ENCODE results near the gene MACF1.

Gene MACF1

GRCh38 chr1:39168301-39169080 is 36.0 kb upstream of the MACF1 start:
- TF ChIP-seq CTCF (IDR thresholded peaks at IDR 0.05; ENCODE audit: insufficient read depth, low read length, poor library complexity, severe bottlenecking): no peak
- H3K4me3 ChIP-seq (replicated peaks; ENCODE audit: low read depth, low read length): no peak overlapping the region

GRCh38 chr1:39170731-39171667 is 33.5 kb upstream of the MACF1 start:
- no peak for DNase-seq (ENCODE audit: extremely low read depth, insufficient read length)
- no peak for TF ChIP-seq CTCF (IDR thresholded peaks at IDR 0.05; ENCODE audit: insufficient read depth, low read length, poor library complexity, severe bottlenecking)
- H3K27me3 ChIP-seq (replicated peaks; ENCODE audit: control insufficient read depth, insufficient read depth, low read length): no peaks in the 10 kb centered on the region

More at GRCh38 chr1:39168301-39169080, 36.0 kb upstream of the MACF1 start:
- no peak for DNase-seq (ENCODE audit: extremely low read depth, insufficient read length)
- Histone ChIP-seq H3K36me3 (ENCODE audit: control insufficient read depth, insufficient read depth, low read length) (no peaks in the 10 kb centered on the region), H3K27me3 (replicated peaks; ENCODE audit: control insufficient read depth, insufficient read depth, low read length) (no peaks in the 10 kb centered on the region)

GRCh38 chr1:39173119-39173994 is 31.1 kb upstream of the MACF1 start:
- no peak for DNase-seq (ENCODE audit: extremely low read depth, insufficient read length)
- TF ChIP-seq CTCF (IDR thresholded peaks at IDR 0.05; ENCODE audit: insufficient read depth, low read length, poor library complexity, severe bottlenecking): no peak

More at GRCh38 chr1:39170731-39171667, 33.5 kb upstream of the MACF1 start:
- H3K4me3 ChIP-seq (replicated peaks; ENCODE audit: low read depth, low read length): no peak overlapping the region
- no peaks in the 10 kb centered on the region for H3K36me3 ChIP-seq (ENCODE audit: control insufficient read depth, insufficient read depth, low read length)

GRCh38 chr1:39173995-39174380 is 30.5 kb upstream of the MACF1 start:
- no peak for TF ChIP-seq CTCF (IDR thresholded peaks at IDR 0.05; ENCODE audit: insufficient read depth, low read length, poor library complexity, severe bottlenecking)
- no peaks in the 10 kb centered on the region for H3K27me3 ChIP-seq (replicated peaks; ENCODE audit: control insufficient read depth, insufficient read depth, low read length)
- H3K4me3 ChIP-seq (replicated peaks; ENCODE audit: low read depth, low read length): no peak overlapping the region
- DNase-seq (ENCODE audit: extremely low read depth, insufficient read length): no peak
- no peaks in the 10 kb centered on the region for H3K36me3 ChIP-seq (ENCODE audit: control insufficient read depth, insufficient read depth, low read length)

More at GRCh38 chr1:39173119-39173994, 31.1 kb upstream of the MACF1 start:
- Histone ChIP-seq H3K27me3 (replicated peaks; ENCODE audit: control insufficient read depth, insufficient read depth, low read length) (no peaks in the 10 kb centered on the region), H3K4me3 (replicated peaks; ENCODE audit: low read depth, low read length) (no peak overlapping the region), H3K36me3 (ENCODE audit: control insufficient read depth, insufficient read depth, low read length) (no peaks in the 10 kb centered on the region)

- Histone ChIP-seq H3K36me3 (ENCODE audit: control insufficient read depth, insufficient read depth, low read length) (no peaks in the 10 kb centered on the region), H3K27me3 (replicated peaks; ENCODE audit: control insufficient read depth, insufficient read depth, low read length) (no peaks in the 10 kb centered on the region), H3K4me3 (replicated peaks; ENCODE audit: low read depth, low read length) (no peak overlapping the region)
- no peak for DNase-seq (ENCODE audit: extremely low read depth, insufficient read length)
- TF ChIP-seq CTCF (IDR thresholded peaks at IDR 0.05; ENCODE audit: insufficient read depth, low read length, poor library complexity, severe bottlenecking): no peak
Observed at GRCh38 chr1:39174390-39175081, 30.0 kb upstream of the MACF1 start.

Data from GM06990 (cell line).